Measurements from ENCODE around the gene CYP27B1.

DNA sequence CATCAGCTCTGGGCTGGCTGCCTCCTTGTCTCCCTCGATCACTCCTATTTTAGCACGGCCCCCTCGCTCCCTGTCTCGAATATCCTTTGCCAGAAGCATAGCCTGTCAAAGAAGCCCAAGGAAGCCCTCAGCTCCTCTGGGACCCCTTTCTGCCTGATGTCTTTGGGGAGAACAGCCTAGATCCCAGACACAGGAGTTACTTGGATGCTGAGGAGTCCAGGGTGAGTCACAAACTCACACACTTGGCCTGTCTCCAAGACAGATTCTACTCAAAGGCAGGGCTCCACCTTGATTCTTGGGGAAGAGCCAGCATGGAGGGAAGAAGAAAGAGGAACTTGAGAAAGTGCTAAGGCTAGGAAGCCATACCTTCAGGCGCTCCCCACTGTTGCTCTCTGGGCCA is 43.6 kb upstream of the CYP27B1 start:
- TF ChIP-seq POLR2A (IDR thresholded peaks at IDR 0.05) = no peak
- TF ChIP-seq, protein P1, sequence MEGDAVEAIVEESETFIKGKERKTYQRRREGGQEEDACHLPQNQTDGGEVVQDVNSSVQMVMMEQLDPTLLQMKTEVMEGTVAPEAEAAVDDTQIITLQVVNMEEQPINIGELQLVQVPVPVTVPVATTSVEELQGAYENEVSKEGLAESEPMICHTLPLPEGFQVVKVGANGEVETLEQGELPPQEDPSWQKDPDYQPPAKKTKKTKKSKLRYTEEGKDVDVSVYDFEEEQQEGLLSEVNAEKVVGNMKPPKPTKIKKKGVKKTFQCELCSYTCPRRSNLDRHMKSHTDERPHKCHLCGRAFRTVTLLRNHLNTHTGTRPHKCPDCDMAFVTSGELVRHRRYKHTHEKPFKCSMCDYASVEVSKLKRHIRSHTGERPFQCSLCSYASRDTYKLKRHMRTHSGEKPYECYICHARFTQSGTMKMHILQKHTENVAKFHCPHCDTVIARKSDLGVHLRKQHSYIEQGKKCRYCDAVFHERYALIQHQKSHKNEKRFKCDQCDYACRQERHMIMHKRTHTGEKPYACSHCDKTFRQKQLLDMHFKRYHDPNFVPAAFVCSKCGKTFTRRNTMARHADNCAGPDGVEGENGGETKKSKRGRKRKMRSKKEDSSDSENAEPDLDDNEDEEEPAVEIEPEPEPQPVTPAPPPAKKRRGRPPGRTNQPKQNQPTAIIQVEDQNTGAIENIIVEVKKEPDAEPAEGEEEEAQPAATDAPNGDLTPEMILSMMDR (IDR thresholded peaks at IDR 0.05 in 4 of 5, conservative IDR thresholded peaks at IDR 0.05 in 1 of 5) = no peak

All from gastrocnemius medialis (tissue), 4 donors.